Fibroblast of villous mesenchyme (primary cell): ENCODE results near the gene AUTS2. TPM values are rescaled to one million over a fixed set of nuclear protein-coding genes. Genes with fewer than 3 reads are reported as not detected.

Experiments used
- DNase-seq: peaks from one replicate; pipeline ENCODE4 v3.0.0-alpha.2; 2010; ENCODE audit warnings: low read depth
- H3K4me3 ChIP-seq: 2 replicates; pipeline ENCODE4 v1.5.1; 2011; ENCODE audit warnings: low read depth, mild to moderate bottlenecking, low read length
- total RNA-seq: library from RNA; depleted of rRNA; stranded (reverse); fragments of >200 nt; gene quantifications from 2 replicates; pipeline ENCODE4 v1.2.3, GENCODE V29; 2012
- TF ChIP-seq, protein P1 (sequence below): IDR thresholded peaks from 2 replicates; pipeline ENCODE4 v1.5.1; 2012; ENCODE audit warnings: low read depth, mild to moderate bottlenecking, low read length; ENCODE audit not compliant: insufficient read depth

Gene AUTS2
- total RNA-seq, 1 donor = 3.9 TPM

DNA sequence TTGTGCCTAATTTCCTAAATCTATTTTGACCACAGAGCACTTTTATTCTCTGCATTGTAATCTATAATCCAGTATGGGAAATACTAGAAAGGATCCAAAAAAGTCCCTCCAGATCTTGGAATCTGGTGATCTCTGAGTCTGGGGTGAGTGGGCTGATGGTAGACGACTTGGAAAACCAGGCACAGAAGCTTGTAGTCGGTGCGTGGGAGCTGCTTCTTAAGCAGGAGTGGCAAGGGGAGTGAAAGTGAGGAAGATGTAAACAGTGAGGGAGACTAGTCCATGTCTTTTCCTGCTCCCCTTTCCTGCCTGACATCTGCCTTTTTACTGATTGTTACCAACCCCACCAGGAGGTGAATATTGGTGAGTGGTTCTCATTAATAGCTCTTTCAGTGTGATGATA is 6.8 kb downstream of the AUTS2 start:
- no peak overlapping the region for H3K4me3 ChIP-seq
- TF ChIP-seq, protein P1, sequence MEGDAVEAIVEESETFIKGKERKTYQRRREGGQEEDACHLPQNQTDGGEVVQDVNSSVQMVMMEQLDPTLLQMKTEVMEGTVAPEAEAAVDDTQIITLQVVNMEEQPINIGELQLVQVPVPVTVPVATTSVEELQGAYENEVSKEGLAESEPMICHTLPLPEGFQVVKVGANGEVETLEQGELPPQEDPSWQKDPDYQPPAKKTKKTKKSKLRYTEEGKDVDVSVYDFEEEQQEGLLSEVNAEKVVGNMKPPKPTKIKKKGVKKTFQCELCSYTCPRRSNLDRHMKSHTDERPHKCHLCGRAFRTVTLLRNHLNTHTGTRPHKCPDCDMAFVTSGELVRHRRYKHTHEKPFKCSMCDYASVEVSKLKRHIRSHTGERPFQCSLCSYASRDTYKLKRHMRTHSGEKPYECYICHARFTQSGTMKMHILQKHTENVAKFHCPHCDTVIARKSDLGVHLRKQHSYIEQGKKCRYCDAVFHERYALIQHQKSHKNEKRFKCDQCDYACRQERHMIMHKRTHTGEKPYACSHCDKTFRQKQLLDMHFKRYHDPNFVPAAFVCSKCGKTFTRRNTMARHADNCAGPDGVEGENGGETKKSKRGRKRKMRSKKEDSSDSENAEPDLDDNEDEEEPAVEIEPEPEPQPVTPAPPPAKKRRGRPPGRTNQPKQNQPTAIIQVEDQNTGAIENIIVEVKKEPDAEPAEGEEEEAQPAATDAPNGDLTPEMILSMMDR = no peak
- no peak for DNase-seq

GRCh38 chr7:69605546-69605945 is 7.3 kb downstream of the AUTS2 start:
- TF ChIP-seq, protein P1 = no peak
- no peak overlapping the region for H3K4me3 ChIP-seq
- DNase-seq = no peak

- H3K4me3 ChIP-seq = no peak overlapping the region
- no peak for DNase-seq
- TF ChIP-seq, protein P1 = no peak
Observed at GRCh38 chr7:69608049-69608448, 9.8 kb downstream of the AUTS2 start.

- TF ChIP-seq, protein P1 = no peak
- no peak overlapping the region for H3K4me3 ChIP-seq
- DNase-seq = no peak
Observed at GRCh38 chr7:69608878-69609277, 10.6 kb downstream of the AUTS2 start.

DNA sequence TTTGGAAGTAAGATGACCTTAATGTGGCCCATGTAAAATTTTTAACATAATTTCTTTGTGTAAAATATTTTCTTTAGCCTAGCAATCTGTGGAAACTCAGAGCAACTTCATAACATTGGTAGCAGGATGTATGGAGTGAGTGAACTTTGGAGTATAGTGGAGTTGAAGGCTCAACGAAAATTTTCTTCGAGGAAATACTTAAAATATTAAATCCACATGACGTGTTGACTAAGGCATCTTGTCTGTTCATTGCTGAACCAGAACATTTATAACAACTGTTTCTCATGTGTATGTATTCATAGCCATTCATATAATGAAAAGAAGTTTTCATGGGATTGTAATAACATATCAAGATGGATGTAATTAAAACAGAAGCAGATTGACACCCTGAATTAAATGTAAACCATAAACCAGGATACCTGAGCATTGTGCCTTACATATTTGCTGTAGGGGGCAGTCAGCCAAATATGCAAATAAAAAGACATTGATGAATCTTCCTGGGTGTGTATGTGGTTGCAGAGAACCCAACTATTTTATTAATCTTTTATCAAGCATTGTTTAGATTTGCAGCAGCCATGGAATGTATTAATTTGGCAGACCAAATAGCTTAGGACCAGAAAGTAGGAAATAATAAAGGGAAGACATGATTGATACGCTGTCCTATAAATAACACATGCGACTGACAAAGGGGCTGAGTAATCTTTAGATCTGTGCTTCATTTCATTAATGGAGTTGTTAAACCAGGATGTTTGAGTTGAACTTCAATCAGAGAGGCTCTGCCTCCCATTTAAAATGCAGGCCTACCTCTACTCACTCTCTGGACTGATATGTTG is 11.5 kb downstream of the AUTS2 start:
- DNase-seq = no peak
- H3K4me3 ChIP-seq = no peak overlapping the region
- TF ChIP-seq, protein P1 = no peak

DNA sequence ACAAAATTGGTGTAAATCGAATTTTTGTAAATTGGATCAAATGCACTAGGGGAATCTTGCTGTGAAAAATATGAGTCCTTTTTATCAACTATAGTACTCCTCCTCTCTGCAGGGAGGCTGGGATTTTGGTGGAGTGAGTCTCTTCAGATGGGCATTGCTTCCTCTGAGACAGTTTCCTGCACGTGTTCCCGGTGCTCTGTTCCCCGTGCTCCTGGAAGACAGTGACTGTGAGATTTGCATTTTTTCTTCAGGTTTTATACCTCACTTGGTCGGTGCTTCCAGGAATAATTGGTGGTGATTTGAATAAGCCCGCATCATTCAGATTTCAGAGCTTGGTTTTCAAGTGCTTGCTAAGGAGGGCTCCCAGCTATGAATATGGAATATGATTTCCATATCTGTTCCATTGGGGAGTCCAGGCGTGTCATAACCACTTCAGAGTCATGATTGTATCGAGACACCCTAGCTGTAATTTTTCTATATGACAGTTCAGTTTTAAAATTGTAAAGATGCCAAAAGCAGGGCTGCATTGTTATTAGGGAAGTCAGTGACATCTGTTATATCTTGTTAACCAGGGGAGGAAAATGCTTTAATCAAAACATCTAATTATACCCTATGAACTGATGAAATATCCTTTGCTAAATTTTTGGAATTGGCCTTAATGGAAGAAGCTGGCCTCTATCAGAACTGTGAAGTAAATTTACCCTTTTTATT is 12.3 kb downstream of the AUTS2 start:
- no peak for DNase-seq
- H3K4me3 ChIP-seq = no peak overlapping the region
- TF ChIP-seq, protein P1 = no peak
